ENCODE results near the gene MVP. TPM values are rescaled to one million over a fixed set of nuclear protein-coding genes. Genes with fewer than 3 reads are reported as not detected.

Gene MVP
- total RNA-seq, 5 donors from 2014 or later (not counting 1 experiment from before 2014, with no cell fraction given) = 140 to 173 (median 158) TPM

DNA sequence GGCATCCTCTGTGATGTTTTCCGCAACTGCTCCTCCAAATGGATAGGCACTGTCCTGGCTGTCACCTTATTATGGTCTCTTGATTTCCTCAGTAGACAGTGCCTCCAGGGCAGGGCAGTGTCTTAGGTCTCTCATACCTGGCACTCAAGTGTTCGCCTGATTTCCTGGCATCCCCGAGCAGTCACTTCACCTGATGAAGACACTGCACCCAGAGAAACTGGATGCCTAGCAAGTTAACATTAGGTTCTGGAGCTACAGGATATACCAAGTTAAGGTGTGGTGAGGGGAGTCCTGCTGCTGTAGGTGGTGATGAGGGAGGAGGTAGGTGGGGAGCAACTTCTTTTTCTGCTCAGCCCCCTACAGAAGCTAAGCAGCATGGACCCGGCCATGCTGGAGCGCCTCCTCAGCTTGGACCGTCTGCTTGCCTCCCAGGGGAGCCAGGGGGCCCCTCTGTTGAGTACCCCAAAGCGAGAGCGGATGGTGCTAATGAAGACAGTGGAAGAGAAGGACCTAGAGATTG, 17.8 kb upstream of the MVP start:
- H3K9me3 Mint-ChIP-seq = no peaks in the 10 kb centered on the region
- peak overlapping the region in 1 of 3 donors; percentile 37 for H3K4me3 Mint-ChIP-seq
- DNase-seq (no peak), ATAC-seq (replicated peaks in 1 of 4) (no peak)
- no peak overlapping the region for H3K27ac ChIP-seq (ENCODE audit: low read length)
- peaks cover 11 to 18% of the 10 kb centered on the region in 2 experiments for H3K4me1 ChIP-seq (ENCODE audit: control insufficient read depth in 1 of 2, extremely low read depth in 1 of 2, insufficient read depth in 2 of 2, low read length in 2 of 2)
- WGBS (ENCODE audit: insufficient coverage) = 93% methylated on average over 8 of the region's 8 CpGs
- ChIA-PET CTCF (interaction anchor here (0.6 to 1.3 kb wide), 4 partner anchors 11 to 80 kb away, joined by 3 to 8 read pairs (median 6); no protein-coding TSS in a partner anchor), POLR2A (interaction anchor here in 1 of 2 donors (0.6 kb wide), 1 partner anchor 11 kb away, joined by 3 read pairs; no protein-coding TSS in a partner anchor)
- H3K36me3 Mint-ChIP-seq = peaks cover 35% of the 10 kb centered on the region
- H3K36me3 ChIP-seq (ENCODE audit: control insufficient read depth in 2 of 2, extremely low read depth in 1 of 2, insufficient read depth in 1 of 2, low read length in 1 of 2) = peaks cover 0 to 39% of the 10 kb centered on the region in 2 donors
- peaks cover 16 to 21% (median 17%) of the 10 kb centered on the region in 3 donors for H3K4me1 Mint-ChIP-seq
- no peaks in the 10 kb centered on the region for H3K27me3 Mint-ChIP-seq
- H3K27ac Mint-ChIP-seq = peak overlapping the region; percentile 80 to 99
- H3K9me3 ChIP-seq = no peaks in the 10 kb centered on the region
- H3K4me3 ChIP-seq (ENCODE audit: control insufficient read depth in 1 of 2, extremely low read depth in 1 of 2, low read length in 1 of 2) = no peak overlapping the region
- no peaks in the 10 kb centered on the region for H3K27me3 ChIP-seq (replicated peaks in 1 of 2; ENCODE audit: control insufficient read depth in 2 of 2, extremely low read depth in 1 of 2, insufficient read depth in 2 of 2, low read length in 1 of 2)

DNA sequence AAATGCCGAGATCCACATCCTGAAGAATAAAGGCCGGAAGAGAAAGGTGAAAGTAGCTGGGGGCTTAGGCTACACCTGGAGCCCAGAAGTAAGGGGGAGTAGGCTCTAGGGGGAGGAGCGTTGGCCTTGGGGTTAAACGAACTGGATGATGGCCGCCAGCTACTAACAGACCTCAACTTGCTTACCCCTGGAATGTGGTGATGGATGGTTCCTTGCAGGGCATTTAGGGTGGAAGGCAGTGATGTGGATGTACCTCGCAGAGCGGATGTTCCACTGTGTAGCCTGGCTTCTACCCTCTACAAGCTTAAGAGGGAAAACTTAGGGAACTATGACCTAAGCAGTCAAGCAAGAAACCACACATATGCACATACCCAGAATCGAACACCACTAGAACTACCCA, 16.2 kb upstream of the MVP start:
- H3K27ac ChIP-seq (ENCODE audit: low read length) = peak overlapping the region; percentile 90
- DNase-seq (no peak), ATAC-seq (replicated peaks in 1 of 4) (no peak)
- Mint-ChIP-seq H3K4me3 (peak overlapping the region; percentile 84 to 100 (median 96)), H3K4me1 (peaks cover 31 to 34% (median 31%) of the 10 kb centered on the region in 3 donors), H3K27ac (peak overlapping the region; percentile 99 to 100), H3K9me3 (no peaks in the 10 kb centered on the region), H3K36me3 (peaks cover 31% of the 10 kb centered on the region), H3K27me3 (no peaks in the 10 kb centered on the region)
- POLR2A ChIA-PET = interaction anchor here in 1 of 2 donors (0.6 to 1.2 kb wide), 4 partner anchors 14 to 102 kb away, joined by 3 to 4 read pairs (median 3); partner anchors contain the start of gene KIF22
- no peaks in the 10 kb centered on the region for H3K27me3 ChIP-seq (replicated peaks in 1 of 2; ENCODE audit: control insufficient read depth in 2 of 2, extremely low read depth in 1 of 2, insufficient read depth in 2 of 2, low read length in 1 of 2)
- CTCF ChIA-PET = interaction anchor here (0.6 to 2.4 kb wide), 9 partner anchors 8 to 103 kb away, joined by 3 to 16 read pairs (median 3); partner anchors contain the start of gene PAGR1 (in 2 of the 2)
- H3K4me3 ChIP-seq (ENCODE audit: control insufficient read depth in 1 of 2, extremely low read depth in 1 of 2, low read length in 1 of 2) = peak overlapping the region in 1 of 2 donors; percentile 88
- peaks cover 16 to 34% of the 10 kb centered on the region in 2 experiments for H3K4me1 ChIP-seq (ENCODE audit: control insufficient read depth in 1 of 2, extremely low read depth in 1 of 2, insufficient read depth in 2 of 2, low read length in 2 of 2)
- H3K36me3 ChIP-seq (ENCODE audit: control insufficient read depth in 2 of 2, extremely low read depth in 1 of 2, insufficient read depth in 1 of 2, low read length in 1 of 2) = peaks cover 0 to 30% of the 10 kb centered on the region in 2 donors
- no peaks in the 10 kb centered on the region for H3K9me3 ChIP-seq
- 83% methylated on average over 2 of the region's 8 CpGs for WGBS (ENCODE audit: insufficient coverage)

DNA sequence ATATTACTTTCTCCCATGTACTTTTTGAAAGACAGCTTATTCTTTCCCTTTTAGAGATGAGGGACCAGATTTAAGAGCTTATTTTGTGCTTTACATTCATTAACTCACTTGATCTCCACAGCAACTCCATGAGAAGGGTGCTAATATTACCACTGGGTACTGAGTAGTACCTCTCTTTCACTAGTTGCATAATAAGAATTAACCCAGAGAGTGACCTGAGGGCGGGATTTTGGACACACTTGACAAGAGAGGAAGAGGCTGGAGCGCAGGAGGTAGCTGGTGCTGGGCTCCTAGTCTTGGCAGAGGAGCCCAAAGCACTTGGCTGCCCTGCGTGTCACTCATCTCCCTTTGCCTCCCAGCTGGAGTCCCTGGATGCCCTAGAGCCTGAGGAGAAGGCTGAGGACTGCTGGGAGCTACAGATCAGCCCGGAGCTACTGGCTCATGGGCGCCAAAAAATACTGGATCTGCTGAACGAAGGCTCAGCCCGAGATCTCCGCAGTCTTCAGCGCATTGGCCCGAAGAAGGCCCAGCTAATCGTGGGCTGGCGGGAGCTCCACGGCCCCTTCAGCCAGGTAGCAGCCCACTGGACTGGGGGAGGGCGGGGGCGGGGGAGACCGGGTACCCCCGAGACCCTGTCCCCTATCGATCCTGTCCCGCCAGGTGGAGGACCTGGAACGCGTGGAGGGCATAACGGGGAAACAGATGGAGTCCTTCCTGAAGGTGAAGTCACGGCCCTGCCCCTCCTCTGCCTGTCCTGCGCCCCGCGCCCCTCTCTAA, 15.6 kb upstream of the MVP start:
- H3K4me3 ChIP-seq (ENCODE audit: control insufficient read depth in 1 of 2, extremely low read depth in 1 of 2, low read length in 1 of 2) = peak overlapping the region; percentile 83 to 88
- ATAC-seq (replicated peaks in 1 of 4) (peak in 2 of 4 experiments; percentile 1 to 4), DNase-seq (no peak)
- H3K9me3 Mint-ChIP-seq = no peaks in the 10 kb centered on the region
- H3K27ac ChIP-seq (ENCODE audit: low read length) = peak overlapping the region; percentile 90
- POLR2A ChIA-PET = interaction anchor here (0.6 to 1.2 kb wide), 6 partner anchors 14 to 157 kb away, joined by 3 to 7 read pairs (median 4); partner anchors contain the start of genes KIF22 (in 1 of the 2) and TMEM219 (in 1 of the 2)
- H3K36me3 ChIP-seq (ENCODE audit: control insufficient read depth in 2 of 2, extremely low read depth in 1 of 2, insufficient read depth in 1 of 2, low read length in 1 of 2) = peaks cover 0 to 29% of the 10 kb centered on the region in 2 donors
- H3K4me1 Mint-ChIP-seq = peaks cover 36 to 37% (median 36%) of the 10 kb centered on the region in 3 donors
- H3K4me3 Mint-ChIP-seq = peak overlapping the region; percentile 84 to 100 (median 96)
- H3K27ac Mint-ChIP-seq = peak overlapping the region; percentile 99 to 100
- H3K9me3 ChIP-seq = no peaks in the 10 kb centered on the region
- H3K36me3 Mint-ChIP-seq = peaks cover 27% of the 10 kb centered on the region
- CTCF ChIA-PET = interaction anchor here (0.6 to 2.4 kb wide), 9 partner anchors 9 to 990 kb away, joined by 3 to 16 read pairs (median 4); partner anchors contain the start of gene PAGR1 (in 2 of the 2)
- WGBS (ENCODE audit: insufficient coverage) = 22% methylated on average over 21 of the region's 26 CpGs
- H3K27me3 ChIP-seq (replicated peaks in 1 of 2; ENCODE audit: control insufficient read depth in 2 of 2, extremely low read depth in 1 of 2, insufficient read depth in 2 of 2, low read length in 1 of 2) = no peaks in the 10 kb centered on the region
- no peaks in the 10 kb centered on the region for H3K27me3 Mint-ChIP-seq
- H3K4me1 ChIP-seq (ENCODE audit: control insufficient read depth in 1 of 2, extremely low read depth in 1 of 2, insufficient read depth in 2 of 2, low read length in 2 of 2) = peaks cover 22 to 40% of the 10 kb centered on the region in 2 experiments

DNA sequence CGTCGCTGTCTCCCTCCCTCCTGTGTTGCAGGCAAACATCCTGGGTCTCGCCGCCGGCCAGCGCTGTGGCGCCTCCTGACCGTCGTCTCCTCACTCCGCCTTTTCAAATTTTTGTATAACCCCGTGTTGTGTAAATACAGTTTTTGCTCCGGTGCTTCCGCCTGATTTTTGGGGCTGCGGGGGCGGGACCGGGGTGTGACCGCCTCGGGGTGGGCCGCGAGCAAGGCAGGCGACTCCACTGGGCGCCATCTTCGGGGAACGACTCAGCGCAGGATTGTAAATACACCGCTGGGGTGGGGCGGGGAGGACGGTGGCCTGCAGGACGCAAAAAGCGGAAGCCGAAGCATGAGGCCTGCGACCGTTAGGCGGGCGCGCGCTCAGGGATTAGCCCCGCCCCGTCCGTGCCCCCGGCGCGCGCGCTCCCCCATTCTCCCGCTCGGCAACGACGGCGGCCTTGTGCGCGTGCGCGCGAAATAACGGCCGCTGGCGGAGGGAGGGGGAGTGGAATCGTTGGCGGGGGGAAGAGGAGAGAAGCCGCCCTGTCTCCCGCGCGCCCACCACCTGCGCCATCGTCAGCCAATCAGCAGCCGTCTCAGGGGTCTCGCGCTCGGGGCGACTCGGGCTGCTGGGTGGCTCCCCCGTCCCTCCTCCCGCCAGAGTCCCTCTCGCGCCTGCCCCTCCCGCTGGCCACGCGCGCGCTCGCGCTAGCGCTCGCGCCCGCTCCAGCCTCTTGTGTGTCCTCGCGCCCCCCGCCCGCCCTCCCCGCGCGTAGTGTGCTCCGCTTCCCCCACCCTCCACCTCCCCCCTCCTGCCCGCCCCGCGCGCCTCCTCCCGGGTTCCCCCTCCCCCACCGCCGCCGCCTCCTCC, 14.8 kb upstream of the MVP start:
- ATAC-seq (replicated peaks in 1 of 4) (peak; percentile 64 to 71 (median 68)), DNase-seq (peak; percentile 96 to 99 (median 98))
- Histone ChIP-seq H3K4me1 (ENCODE audit: control insufficient read depth in 1 of 2, extremely low read depth in 1 of 2, insufficient read depth in 2 of 2, low read length in 2 of 2) (peaks cover 28 to 48% of the 10 kb centered on the region in 2 experiments), H3K4me3 (ENCODE audit: control insufficient read depth in 1 of 2, extremely low read depth in 1 of 2, low read length in 1 of 2) (peak overlapping the region; percentile 83 to 88), H3K36me3 (ENCODE audit: control insufficient read depth in 2 of 2, extremely low read depth in 1 of 2, insufficient read depth in 1 of 2, low read length in 1 of 2) (peaks cover 0 to 29% of the 10 kb centered on the region in 2 donors), H3K27ac (ENCODE audit: low read length) (peak overlapping the region; percentile 90), H3K9me3 (no peaks in the 10 kb centered on the region), H3K27me3 (replicated peaks in 1 of 2; ENCODE audit: control insufficient read depth in 2 of 2, extremely low read depth in 1 of 2, insufficient read depth in 2 of 2, low read length in 1 of 2) (no peaks in the 10 kb centered on the region)
- peaks cover 43 to 44% (median 44%) of the 10 kb centered on the region in 3 donors for H3K4me1 Mint-ChIP-seq
- no peaks in the 10 kb centered on the region for H3K27me3 Mint-ChIP-seq
- WGBS (ENCODE audit: insufficient coverage) = 0% methylated on average over 62 of the region's 103 CpGs
- peaks cover 26% of the 10 kb centered on the region for H3K36me3 Mint-ChIP-seq
- H3K9me3 Mint-ChIP-seq = no peaks in the 10 kb centered on the region
- POLR2A ChIA-PET = no interaction called here
- peak overlapping the region; percentile 84 to 100 (median 96) for H3K4me3 Mint-ChIP-seq
- peak overlapping the region; percentile 99 to 100 for H3K27ac Mint-ChIP-seq
- CTCF ChIA-PET = interaction anchor here in 1 of 2 donors (0.7 to 2.4 kb wide), 5 partner anchors 10 to 104 kb away, joined by 3 to 16 read pairs (median 7); partner anchors contain the start of gene PAGR1

DNA sequence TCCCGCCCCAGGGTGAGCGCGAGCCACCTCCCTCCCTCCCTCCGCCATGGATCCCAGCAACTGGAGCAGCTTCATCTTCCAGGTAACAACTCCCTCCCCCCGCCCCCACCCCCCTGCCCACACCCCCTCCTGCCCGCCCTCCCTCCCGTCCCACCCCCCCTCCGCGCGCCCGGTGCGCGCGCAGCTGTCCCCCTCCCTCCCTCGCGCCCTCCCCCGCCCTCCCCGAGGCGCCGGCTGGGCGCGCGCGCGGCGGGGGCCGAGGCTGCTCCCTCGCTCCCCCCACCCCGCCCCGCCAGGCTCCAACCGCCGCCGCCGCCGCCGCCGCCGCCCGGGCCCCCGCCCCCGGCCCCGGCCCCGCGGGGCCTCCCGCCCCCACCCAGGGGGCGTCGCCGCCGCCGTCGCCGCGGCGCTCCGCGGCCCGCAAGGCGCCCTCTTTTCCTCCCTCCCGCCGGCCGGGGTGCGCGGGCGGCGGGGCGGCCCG, 14.1 kb upstream of the MVP start, which contains the start of gene MAZ:
Gene MAZ, plus strand, starts transcription at position 431 of the 481 bp plus-strand sequence. CDS start 173 bp downstream, outside the sequence.
- peak within 1 kb of the TSS; percentile 99 to 100 for H3K27ac Mint-ChIP-seq
- Histone ChIP-seq H3K4me1 (ENCODE audit: control insufficient read depth in 1 of 2, extremely low read depth in 1 of 2, insufficient read depth in 2 of 2, low read length in 2 of 2) (peaks cover 32 to 55% of the 10 kb centered on the region in 2 experiments), H3K4me3 (ENCODE audit: control insufficient read depth in 1 of 2, extremely low read depth in 1 of 2, low read length in 1 of 2) (peak within 1 kb of the TSS; percentile 59 to 88), H3K27ac (ENCODE audit: low read length) (peak within 1 kb of the TSS; percentile 90), H3K36me3 (ENCODE audit: control insufficient read depth in 2 of 2, extremely low read depth in 1 of 2, insufficient read depth in 1 of 2, low read length in 1 of 2) (peaks cover 0 to 26% of the 10 kb centered on the region in 2 donors), H3K9me3 (no peaks in the 10 kb centered on the region), H3K27me3 (replicated peaks in 1 of 2; ENCODE audit: control insufficient read depth in 2 of 2, extremely low read depth in 1 of 2, insufficient read depth in 2 of 2, low read length in 1 of 2) (peaks cover 0 to 3% of the 10 kb centered on the region in 2 experiments)
- H3K4me3 Mint-ChIP-seq = peak within 1 kb of the TSS; percentile 92 to 100 (median 96)
- no peaks in the 10 kb centered on the region for H3K27me3 Mint-ChIP-seq
- ChIA-PET CTCF (interaction anchor here (0.6 to 0.7 kb wide), 2 partner anchors 23 to 104 kb away, joined by 3 read pairs; no protein-coding TSS in a partner anchor), POLR2A (no interaction called here)
- ATAC-seq (replicated peaks in 1 of 4) (peak in 3 of 4 experiments; percentile 3 to 21 (median 7)), DNase-seq (peak in 7 of 35 experiments; percentile 56 to 87 (median 77))
- peaks cover 20% of the 10 kb centered on the region for H3K36me3 Mint-ChIP-seq
- H3K4me1 Mint-ChIP-seq = peaks cover 49 to 51% (median 51%) of the 10 kb centered on the region in 3 donors
- WGBS (ENCODE audit: insufficient coverage) = 2% methylated on average over 22 of the region's 67 CpGs
- H3K9me3 Mint-ChIP-seq = no peaks in the 10 kb centered on the region
